CD4-positive, alpha-beta T cell treated with Interleukin-21 for 1 hour (primary cell): Measurements from ENCODE around the gene SMCO2.

Experiments
- DNase-seq: peaks from one replicate; pipeline ENCODE4 v3.0.0-alpha.2; 2020

SMCO2 gene

DNA sequence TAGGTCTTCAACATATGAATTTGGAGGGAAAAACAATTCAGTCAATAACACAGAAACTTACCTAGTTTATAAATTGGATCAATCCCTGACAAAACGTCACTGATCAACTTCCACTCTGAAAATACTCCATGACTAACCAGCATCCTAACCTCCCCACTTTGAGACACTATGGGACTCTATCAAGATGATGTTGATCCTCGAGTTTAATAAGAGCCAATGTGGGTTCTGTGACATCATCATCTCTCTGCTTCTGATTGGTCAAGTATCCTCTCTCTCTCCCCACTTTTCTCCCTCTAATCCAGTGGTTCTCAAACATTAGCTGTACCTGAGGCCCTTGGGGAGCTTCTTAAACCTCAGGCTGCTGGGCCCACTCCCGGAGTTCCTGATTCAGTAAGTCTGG, at the start of gene SMCO2:
Gene SMCO2, plus strand, starts transcription at position 301 of the 400 bp plus-strand sequence. CDS start 23,896 bp downstream, outside the sequence.
- DNase-seq, result no peak

DNA sequence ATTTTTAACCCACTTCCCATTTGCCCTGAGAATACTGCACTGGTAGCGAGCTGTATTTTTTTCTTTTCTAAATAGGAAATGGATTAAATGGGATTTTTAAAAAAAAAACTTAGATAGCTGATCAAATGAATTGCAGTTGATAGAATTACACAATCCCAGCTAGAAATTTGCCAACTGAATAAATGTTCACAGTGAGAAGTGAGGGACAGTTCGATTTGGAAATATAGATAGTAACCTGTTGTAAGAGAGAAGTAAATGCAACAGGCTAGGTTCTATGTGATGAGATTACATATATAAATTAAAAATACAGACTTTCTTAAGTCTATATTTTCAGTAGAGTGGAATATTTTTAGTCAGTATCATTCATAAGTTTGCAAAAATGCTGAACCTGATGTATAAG, 48.1 kb upstream of the SMCO2 start:
- DNase-seq, result no peak

DNA sequence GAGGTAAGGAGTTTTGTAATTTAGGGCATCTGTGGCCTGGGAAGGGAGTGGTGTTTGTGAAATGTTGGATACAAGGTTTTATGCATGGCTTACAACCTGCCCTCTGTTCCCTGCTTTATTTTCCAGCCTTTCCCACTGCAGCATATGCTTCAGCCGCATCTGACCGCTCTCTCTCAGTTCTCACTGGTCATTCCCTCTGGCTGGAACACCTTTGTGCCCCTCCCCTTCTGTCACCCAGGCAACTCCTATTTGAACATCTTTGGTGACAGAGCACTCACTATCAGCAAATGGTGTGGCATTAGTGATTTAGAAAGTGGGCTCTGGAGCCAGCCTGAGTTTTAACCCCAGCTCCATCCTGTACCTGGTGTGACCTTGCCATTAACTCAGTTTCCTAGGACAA, 47.5 kb upstream of the SMCO2 start:
- DNase-seq, result no peak

DNA sequence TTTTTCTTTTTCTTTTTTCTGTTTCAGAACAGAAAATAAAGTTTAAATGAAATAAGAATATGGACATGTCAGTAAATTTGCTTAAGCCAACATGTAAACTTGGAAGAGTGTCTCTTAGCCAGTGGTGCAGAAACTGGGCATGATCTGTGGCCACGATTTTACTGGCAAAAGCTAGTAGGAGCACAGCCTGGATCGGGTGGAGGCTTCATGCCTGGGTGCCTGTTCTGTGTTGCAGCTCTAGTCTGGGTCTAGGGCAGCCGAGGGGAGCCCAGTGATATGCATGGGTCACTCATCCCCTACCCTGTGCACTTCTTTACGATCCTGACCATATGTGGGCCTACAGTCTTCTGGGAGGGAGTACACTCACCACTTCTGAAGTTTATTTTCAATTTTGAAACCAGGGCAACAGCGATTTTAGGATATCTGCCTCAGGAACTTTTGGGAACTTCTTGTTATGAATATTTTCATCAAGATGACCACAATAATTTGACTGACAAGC, 45.6 kb upstream of the SMCO2 start:
- DNase-seq, result no peak

DNA sequence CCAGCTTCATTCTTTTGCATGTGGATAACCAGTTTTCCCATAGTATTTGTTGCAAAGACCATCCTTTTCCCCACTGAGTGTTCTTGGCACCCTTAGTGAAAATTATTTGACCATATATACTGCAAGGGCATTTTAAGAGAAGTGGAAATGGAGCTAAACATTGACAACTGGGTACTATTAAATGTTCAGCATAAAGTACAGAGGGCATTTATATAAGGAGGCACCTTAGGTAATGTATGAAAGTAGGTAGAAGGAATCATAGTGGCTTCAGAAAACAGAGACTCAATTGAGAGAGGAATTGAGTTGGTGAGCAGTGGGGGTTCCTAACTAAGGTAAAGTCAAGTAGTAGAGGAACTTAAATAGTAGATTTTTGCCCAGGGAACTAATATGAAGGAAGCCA, 34.5 kb upstream of the SMCO2 start:
- DNase-seq, result no peak

DNA sequence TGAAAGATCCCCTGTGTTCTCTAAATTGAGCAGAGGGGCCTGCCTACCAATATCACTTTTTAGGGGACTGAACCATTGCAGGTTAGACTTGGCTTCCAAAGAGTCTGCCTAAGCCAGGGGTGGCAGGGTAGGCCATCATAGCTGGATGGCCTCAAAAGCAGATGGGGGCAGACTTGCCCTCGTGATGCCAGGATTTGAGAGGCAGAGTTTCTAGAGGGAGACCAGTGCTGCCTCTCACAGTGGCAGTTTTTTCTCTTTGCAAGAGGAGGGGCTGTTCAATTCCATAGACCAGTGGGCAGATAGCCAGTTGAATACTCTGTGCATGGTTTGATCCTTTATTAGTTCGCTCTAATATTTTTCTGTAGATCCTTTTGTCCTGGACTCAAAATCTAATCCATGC, 23.8 kb upstream of the SMCO2 start:
- DNase-seq, result no peak

DNA sequence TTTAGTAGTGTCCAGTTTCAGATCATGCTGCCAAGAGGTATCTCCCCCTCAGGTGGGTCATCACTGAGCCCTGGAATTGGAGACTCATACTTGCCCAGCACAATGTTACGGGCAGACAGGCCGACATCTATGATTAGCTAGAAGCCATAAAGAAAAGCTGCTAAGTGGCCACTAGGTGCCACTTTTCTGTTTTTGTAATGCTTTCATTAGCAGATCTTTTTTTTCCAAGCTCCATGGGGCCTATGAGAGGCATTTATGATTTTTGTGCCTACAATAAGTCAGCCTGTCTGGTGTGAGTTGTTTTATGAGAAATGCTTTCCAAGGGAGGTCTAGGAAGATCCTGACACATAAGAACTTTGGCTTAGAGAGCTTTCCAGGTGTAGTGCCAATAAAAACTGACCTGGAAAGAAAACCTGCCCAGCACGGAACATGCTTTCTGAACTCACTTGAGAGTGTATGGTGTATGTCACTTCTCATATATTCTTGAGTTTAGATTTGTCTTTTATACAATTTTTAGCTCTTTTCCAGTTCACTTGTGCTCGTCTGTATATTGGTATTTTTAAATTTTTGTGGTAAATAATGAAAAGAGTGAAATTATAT, 21.8 kb upstream of the SMCO2 start:
- no peak for DNase-seq

DNA sequence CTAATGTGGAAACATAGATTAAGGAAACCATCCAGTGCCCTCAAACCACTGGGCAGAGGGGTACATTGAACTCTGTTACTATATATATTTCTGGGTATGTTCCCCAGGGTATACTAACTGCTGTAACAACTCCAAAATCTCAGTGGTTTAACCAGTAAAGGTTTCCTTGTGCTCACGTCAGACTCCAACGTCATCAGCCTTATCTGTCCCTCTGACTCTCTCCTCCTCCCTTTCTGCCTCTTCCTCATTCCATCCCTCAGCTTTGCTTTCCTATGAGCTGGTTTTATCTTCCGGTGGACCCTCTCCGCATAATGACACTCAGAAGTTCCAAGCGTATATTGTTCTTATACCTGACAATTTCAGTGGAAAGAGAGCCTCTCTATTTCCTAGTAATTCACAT, 21.2 kb upstream of the SMCO2 start:
- no peak for DNase-seq

DNA sequence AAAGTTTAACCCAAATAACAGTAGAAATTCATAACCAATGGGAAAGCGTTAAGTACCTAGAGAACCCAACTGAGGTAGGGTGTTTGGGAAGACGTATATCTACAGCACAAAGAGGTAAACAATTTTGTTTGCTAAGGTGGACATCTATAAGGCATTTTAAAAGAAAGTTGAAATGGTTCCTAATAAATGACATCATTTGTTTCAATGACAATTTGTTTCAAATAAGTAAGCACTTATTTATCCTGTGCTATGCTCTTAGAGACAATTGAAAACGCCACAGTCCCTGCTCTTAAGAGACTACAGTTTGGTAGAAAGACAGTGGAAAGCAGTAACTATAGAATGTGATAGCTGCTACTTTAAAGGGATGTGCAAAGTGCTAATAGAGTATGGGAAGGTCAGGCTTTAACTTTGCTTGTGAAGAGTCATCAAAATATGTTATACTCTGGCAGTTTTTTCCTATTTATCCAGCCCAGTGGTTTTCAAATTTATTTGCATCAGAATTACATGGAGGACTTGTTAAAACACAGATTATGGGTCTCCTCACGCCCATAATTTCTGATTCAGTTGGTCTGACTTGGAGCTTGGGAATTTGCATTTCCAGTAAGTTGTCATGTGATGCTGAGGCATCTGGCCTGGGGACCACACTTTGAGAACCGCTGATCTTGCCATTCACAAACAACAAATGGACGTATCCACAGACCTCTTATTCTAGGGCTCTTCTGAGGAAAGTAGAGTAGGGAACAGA, 19.6 kb upstream of the SMCO2 start:
- DNase-seq, result no peak

DNA sequence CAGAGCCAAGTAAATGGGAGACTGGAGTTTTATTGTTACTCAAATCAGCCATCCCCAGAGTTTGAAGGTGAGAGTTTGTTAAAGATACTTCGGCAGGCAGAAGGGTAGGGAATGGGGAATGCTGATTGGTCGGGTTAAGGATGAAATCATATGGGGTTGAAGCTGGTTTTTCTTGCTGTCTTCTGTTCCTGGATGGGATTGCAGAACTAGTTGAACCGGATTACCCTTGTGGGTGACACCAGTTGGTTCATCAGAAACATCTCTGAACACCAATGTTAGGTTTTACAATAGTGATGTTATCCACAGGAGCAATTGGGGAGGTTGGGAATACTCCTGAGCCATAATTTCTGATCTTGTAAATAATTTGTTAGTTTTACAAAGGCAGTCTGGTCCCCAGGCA, 18.7 kb upstream of the SMCO2 start:
- DNase-seq, result no peak

DNA sequence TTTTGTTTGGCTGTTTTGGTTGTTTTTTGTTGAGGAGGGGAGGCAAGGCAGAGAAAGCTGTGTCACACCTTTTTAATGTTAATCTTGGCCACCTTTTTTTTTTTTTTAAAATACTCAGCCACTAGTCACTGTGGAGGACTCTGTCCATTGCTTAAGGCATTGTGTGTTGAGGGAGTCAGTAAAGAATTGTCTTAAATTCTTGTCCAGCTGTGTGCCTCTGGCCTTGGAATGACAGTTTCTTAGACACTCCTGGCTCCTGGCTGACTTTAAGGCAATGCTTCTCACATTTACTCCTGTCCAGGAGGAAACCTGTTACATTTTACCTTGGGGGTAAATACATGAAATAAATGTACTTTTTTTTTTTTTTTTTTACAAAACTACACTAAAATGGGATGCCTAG, 18.1 kb upstream of the SMCO2 start:
- no peak for DNase-seq

DNA sequence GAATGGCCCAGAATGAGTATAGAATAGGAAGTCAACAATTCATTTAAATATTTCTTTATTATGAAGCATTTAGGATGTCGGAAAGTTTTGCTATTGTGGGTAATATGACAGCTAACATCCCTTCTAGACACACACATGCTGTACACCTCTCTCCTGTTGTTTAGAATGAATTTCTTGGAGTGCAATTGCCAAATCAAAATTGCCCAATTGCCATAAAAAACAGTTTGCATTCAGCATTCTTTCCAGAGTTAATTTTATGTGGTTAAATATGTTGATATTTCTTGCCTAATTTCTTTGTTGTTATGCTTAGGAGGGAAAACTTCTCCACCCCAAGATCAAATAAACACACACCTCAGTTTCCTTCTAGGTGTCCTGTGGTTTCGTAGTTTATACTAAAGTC, 16.9 kb upstream of the SMCO2 start:
- no peak for DNase-seq

DNA sequence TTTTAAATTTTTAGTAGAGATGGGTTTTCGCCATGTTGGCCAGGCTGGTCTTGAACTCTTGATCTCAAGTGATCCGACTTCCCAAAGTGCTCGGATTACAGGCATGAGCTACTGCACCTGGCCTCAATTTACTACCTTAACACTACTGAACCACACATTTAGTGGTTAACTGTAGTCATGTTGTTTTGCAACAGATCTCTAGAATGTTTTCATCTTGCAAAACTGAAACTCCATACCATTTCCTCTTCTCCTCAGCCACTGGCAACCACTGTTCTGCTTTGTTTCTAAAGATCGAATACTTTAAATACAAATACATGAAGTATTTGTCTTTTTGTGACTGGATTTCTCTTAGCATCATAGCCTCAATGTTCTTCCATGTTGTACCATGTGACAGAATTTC, 15.4 kb upstream of the SMCO2 start:
- no peak for DNase-seq

DNA sequence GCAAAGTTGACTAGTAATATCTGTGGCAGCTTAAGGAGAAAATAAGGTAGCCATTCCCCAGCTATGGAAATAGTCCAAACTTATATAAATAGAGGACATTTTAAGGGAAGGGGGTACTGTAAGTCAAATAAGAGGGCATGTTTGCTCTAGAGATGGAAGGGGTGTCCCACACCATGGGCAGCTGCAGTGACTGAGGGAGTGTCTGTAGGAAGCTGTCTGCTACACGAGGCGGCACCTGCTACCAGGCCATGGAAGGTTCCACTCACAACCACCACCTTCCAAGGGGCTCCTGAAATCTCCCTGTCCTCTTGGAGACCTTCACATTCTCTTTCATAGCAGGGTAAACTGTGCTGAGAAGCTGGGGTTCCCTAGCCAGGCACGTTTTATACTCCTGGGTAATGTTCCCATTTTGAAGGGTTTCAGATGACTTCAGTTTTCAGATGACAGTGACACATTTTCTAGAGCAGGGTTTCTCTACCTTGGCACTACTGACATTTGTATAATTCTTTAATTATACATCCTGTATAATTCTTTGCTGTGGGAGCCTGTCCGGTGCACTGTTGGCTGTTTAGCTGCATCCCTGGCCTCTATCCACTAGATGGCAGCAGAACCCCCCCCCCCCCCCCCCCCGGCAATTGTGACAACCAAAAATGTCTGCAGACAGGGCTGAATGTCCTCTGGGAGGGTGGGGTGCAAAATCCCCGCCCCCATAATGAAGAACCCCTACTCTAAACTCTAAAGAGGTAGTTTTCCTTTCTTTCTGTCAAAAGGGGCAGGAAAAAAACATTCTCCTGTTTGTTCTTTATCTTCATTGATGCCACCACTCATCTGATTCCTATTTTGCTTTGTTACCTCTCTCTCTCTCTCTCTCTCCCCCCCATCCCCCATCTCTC, 11.6 kb upstream of the SMCO2 start:
- DNase-seq, result peak; percentile 16

DNA sequence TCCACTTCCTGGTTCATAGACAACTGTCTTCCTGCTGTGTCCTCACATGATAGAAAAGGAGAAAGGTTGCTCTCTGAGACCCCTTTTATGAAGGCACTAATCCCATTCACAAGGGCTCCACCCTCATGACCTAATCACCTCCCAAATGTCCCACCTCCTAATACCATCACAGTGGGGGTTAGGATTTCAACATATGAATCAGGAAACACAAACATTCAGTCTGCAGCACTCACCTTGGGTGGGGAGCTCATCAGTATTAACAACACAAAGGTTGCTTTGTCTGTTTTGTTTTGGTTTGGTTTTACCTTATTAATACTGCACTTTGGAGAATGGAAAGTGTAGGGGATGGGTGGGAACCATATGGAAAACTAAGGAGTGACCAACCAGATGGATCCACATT, 10.5 kb upstream of the SMCO2 start:
- no peak for DNase-seq

DNA sequence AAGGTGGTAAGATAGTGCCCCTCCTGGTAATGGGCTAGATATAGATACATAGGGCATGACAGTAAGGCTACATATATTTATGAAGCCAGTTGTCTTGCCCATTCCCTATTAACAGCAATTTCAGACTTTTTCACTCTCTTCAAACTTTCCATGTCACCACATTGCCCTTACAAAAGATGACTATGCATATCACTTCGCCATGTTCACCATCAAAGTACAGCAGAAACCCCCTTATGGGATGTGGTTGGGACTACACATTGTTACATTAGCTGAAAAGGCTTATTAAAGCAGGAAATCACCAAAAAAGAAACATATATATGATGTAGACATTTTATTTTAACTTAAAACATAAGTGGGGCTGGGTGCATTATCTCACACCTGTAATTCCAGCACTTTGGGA, 9.8 kb upstream of the SMCO2 start:
- DNase-seq, result no peak

DNA sequence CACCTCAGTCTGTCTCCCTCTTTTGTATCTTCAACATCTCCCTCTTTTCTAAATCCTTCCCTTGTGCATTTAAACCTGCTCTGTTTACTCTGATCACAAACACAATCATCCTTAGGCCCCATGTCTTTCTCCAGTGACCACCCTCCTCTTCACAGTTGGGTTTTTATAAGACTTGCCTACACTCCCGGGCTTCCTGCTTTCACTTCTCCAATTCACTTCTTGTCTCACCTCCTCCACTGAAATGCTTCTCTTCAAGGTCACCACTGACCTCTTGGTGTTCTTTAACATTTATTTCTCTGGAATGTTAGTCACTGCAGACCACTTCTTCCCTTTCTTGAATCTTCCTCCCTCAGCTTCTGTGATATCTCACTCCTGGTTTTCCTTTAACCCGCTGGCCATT, 8.7 kb upstream of the SMCO2 start:
- DNase-seq, result no peak

DNA sequence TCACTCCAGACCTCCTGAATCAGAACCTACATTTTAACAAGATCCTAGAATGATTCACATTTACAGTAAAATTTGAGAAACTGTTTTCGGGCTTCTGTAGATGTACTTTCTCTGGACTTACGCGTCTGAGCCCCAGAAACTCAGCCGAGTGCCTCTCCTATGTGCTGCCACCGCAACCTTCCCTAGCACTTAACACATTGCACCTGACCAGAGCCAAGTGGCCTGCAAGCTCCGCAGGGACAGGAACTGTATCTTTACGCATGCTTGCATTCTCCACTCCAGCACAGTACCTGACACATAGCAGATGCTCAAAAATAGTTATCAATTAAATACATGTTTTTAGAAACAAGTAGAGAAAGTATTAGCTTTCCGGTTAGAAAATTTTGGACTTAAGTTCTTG, 1.2 kb downstream of the SMCO2 start:
- DNase-seq, result no peak

DNA sequence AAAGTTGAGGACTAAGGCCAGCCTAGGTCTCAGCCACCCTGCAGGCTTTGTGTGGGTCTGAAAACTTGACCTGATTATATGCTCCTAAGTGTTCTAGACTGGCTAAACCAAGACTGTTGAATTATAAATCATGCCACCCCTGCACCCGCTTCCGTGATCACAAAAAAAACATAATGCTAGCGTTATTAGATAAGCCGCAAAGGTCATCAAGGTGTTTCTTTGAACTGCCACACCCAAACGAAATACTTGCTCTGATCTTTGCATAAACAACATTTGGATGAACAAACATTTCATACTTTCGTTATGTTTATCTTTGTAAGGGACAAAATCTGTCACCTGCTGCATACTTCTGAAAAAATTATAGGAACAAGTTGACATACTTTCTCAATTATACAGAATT, 2.5 kb downstream of the SMCO2 start:
- DNase-seq, result no peak

DNA sequence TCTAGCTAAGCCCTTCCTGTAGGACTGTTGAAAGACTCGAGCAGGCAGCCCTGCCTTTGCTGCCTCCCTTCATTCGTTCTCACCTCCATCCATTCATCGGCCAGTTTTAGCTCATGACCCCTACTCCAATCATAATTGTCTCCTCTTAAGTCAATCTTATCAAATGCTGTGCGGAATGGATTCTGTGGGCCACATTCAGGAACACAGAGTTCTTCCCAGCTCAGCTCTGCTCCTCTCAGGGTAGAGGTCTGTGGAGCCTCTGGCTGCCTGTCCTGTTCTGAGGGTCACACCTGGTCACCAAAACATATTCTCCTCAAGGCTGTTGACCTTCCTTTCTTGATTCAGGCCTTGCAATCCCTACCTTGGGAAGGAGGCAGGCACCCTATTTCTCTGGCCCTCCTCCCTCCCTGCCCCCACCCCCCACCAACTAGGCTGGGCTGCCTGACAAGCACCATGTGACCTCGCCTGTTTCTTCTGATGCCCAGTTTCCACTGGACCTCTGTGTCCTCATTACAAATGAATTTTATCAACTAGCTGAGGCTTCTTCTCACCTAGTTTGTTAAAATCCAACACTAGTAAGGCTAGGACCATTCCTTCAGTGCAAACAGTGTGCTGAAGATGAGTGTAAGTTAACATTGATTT, 3.5 kb downstream of the SMCO2 start:
- no peak for DNase-seq

DNA sequence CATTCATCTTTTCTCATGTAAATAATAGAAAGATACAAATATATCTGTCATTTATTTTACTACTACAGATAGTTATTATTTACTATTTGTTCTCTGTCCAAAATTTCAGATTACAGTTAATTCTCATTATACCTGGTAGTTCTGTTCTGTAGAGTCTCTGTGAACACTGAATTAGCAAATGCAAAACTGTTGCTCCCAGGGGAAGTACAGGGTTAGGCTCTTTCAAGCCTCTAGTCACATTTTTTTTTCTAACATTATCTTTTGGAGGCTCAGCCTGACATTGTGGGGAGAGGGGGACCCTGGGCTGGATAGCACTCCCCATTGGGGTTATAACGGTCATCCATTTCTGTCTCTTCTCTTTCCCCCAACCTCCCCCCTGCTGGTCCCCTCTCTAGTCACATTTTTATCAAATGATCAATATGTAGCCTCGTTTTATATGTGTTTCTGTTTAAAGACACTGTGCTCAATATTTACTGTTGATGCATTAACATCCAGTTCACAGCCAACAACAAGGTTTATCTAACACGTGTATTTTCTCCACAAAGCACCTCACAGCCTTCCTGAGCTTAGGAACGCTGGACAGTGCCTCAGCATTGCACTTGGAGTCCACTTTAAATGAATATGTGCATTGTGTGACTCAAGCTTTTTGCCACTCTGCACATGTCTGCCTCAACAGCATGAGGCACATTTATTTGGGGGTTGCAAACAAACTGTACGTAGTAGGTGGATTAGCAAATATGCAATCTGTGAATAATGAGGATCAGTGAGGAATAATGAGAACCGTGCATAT, 4.7 kb downstream of the SMCO2 start:
- DNase-seq, result no peak

DNA sequence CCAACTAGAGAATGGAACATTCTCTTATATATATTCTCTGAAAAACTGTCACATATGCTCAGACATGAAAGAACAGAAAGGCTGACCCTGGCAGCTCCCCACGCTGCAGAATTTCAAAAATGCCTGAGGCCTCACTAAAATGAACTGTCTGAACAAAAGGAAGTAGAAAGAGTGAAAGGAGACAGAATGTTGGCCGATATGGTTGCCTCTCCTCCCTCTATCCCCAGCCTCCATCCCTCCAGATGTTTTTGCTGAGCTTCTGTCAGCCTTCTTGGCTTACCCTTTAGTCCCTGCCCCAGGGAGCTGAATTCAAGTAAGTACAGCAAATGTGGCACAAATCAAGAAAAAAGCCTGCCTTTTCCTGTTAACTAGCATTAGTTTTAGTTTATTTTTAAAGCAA, 6.9 kb downstream of the SMCO2 start:
- DNase-seq, result no peak
